ENCODE data around the gene SNCAIP. TPM values are rescaled to one million over a fixed set of nuclear protein-coding genes. Genes with fewer than 3 reads are reported as not detected.

The SNCAIP gene
- total RNA-seq, 1 experiment from 2014 or later: 3.0 TPM

DNA sequence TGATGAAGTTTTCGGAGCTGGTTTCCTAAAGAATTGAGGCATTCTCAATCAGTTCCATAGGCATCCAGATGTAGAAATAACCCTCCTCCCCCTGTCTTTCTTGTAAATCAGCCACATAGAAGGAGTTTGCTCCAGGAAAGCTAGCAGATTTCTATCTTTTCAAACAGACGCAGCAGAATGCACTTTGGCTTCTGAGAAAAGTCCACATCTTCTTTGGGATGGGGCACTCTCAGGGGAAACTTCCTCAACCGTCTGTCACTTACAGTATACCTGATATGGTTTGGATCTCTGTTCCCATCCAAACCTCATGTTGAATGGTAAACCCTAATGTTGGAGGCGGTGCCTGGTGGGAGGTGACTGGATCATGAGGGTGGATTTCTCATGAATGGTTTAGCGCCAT lies 94.1 kb downstream of the SNCAIP start:
- Histone ChIP-seq H2BK5ac (ENCODE audit: insufficient read length, low read length) (no peak overlapping the region), H3K27ac (ENCODE audit: insufficient read length, low read depth, low read length) (no peak overlapping the region), H4K5ac (ENCODE audit: insufficient read length, low read depth, low read length) (no peak overlapping the region), H3K79me1 (ENCODE audit: insufficient read depth, low read depth, low read length, poor library complexity, severe bottlenecking) (no peaks in the 10 kb centered on the region), H3K23me2 (ENCODE audit: insufficient read length, low read depth, low read length, poor library complexity, severe bottlenecking) (no peaks in the 10 kb centered on the region), H4K8ac (replicated peaks; ENCODE audit: insufficient read length, low read depth, low read length) (no peak overlapping the region), H3K56ac (ENCODE audit: insufficient read length, low read depth, low read length) (no peak overlapping the region), H2BK120ac (ENCODE audit: low read depth, low read length, poor library complexity, severe bottlenecking) (no peak overlapping the region), H3K9ac (ENCODE audit: extremely low read depth, insufficient read length, low read length) (no peak overlapping the region), H2AK5ac (ENCODE audit: insufficient read length, low read length) (no peak overlapping the region), H4K91ac (ENCODE audit: insufficient read length, low read depth, low read length) (no peak overlapping the region), H3K4me1 (ENCODE audit: insufficient read depth, low read length) (0 out of 2 replicates have a peak, but pooled peaks cover 3% of the 10 kb centered on the region), H3K9me3 (ENCODE audit: control insufficient read depth, low read depth, low read length) (no peaks in the 10 kb centered on the region), H2AFZ (ENCODE audit: low read length) (no peak overlapping the region), H3K23ac (ENCODE audit: insufficient read length, low read depth, low read length) (no peak overlapping the region), H3K18ac (ENCODE audit: insufficient read length, low read depth, low read length) (no peak overlapping the region), H3K79me2 (ENCODE audit: insufficient read depth, low read length) (no peaks in the 10 kb centered on the region), H2BK12ac (ENCODE audit: insufficient read length, low read depth, low read length) (no peak overlapping the region), H2BK15ac (ENCODE audit: low read depth, low read length) (no peak overlapping the region), H3T11ph (ENCODE audit: low read length) (no peak overlapping the region), H3K4ac (ENCODE audit: low read depth, low read length) (no peak overlapping the region), H3K27me3 (ENCODE audit: insufficient read depth, low read length) (no peaks in the 10 kb centered on the region), H4K20me1 (ENCODE audit: control insufficient read depth, insufficient read depth, insufficient read length) (no peaks in the 10 kb centered on the region), H3K14ac (ENCODE audit: insufficient read depth, low read length) (no peak overlapping the region), H2BK20ac (ENCODE audit: low read depth, low read length, poor library complexity, severe bottlenecking) (no peak overlapping the region), H3K4me2 (ENCODE audit: insufficient read depth, insufficient read length, low read length) (no peak overlapping the region)
- H3K4me3 Mint-ChIP-seq: no peak overlapping the region
- WGBS (ENCODE audit: extremely low coverage, insufficient read length, low lambda C conversion rate): no CpG with 5 or more reads among the region's 5 CpGs
- H3K36me3 Mint-ChIP-seq (ENCODE audit: insufficient read depth in 1 of 3, low read depth in 3 of 3): no peaks in the 10 kb centered on the region
- H3K4me1 Mint-ChIP-seq: peaks cover 9 to 11% of the 10 kb centered on the region in 2 experiments
- H3K27ac Mint-ChIP-seq: no peak overlapping the region
- no peaks in the 10 kb centered on the region for H3K9me3 Mint-ChIP-seq
- no peak for TF ChIP-seq CTCF (conservative IDR thresholded peaks at IDR 0.05)
- H3K27me3 Mint-ChIP-seq (ENCODE audit: low read depth): no peaks in the 10 kb centered on the region
- no peak for DNase-seq
